H1 (cell line): ENCODE results near the gene SLC27A5.
"Not testable (repeated sequence)": the region's sequence is repeated elsewhere in the genome, so short reads cannot be mapped to it uniquely, and the experiment has no call there.

Source experiments
- BRCA1 ChIP-seq: IDR thresholded peaks from 2 replicates; pipeline ENCODE4 v1.6.1; 2012; ENCODE audit warnings: low read depth, low read length, improper control_type of control experiment
- EP300 ChIP-seq, 2 experiments: IDR thresholded peaks; 1 replicate in 1 of 2; 2 replicates in 1 of 2; pipeline ENCODE4 v1.6.1; 2011 to 2012; ENCODE audit warnings: low read depth in 2 of 2, low read length in 2 of 2, mild to moderate bottlenecking in 2 of 2, borderline replicate concordance in 1 of 2, inconsistent platforms in 1 of 2, moderate library complexity in 1 of 2
- JUN ChIP-seq: IDR thresholded peaks from 2 replicates; pipeline ENCODE4 v1.6.1; 2011; ENCODE audit warnings: low read depth, mild to moderate bottlenecking, improper control_type of control experiment, low read length
- SUZ12 ChIP-seq: fragments of 200-600 bp; sonication (generic); IDR thresholded peaks from 2 replicates; pipeline ENCODE4 v1.6.1; 2012; ENCODE audit warnings: mild to moderate bottlenecking, inconsistent platforms, low read length, moderate library complexity, mixed read lengths
- ZNF274 ChIP-seq: IDR thresholded peaks from 2 replicates; pipeline ENCODE4 v1.7.0; 2012; ENCODE audit warnings: low read length, borderline replicate concordance; ENCODE audit errors: extremely low read depth
- TF ChIP-seq, protein P1 (sequence below), 3 experiments: IDR thresholded peaks; 1 replicate in 2 of 3; 2 replicates in 1 of 3; pipeline versions ENCODE4 v1.5.1 to v1.6.1; 2011; ENCODE audit warnings: low read length in 3 of 3, mild to moderate bottlenecking in 3 of 3, inconsistent platforms in 2 of 3, low read depth in 1 of 3, moderate library complexity in 1 of 3; ENCODE audit not compliant: insufficient read depth in 1 of 3; ENCODE audit errors: control extremely low read depth in 1 of 3

GRCh38 chr19:58448860-58449259 is 62.9 kb downstream of the SLC27A5 start:
- TF ChIP-seq, protein P1, sequence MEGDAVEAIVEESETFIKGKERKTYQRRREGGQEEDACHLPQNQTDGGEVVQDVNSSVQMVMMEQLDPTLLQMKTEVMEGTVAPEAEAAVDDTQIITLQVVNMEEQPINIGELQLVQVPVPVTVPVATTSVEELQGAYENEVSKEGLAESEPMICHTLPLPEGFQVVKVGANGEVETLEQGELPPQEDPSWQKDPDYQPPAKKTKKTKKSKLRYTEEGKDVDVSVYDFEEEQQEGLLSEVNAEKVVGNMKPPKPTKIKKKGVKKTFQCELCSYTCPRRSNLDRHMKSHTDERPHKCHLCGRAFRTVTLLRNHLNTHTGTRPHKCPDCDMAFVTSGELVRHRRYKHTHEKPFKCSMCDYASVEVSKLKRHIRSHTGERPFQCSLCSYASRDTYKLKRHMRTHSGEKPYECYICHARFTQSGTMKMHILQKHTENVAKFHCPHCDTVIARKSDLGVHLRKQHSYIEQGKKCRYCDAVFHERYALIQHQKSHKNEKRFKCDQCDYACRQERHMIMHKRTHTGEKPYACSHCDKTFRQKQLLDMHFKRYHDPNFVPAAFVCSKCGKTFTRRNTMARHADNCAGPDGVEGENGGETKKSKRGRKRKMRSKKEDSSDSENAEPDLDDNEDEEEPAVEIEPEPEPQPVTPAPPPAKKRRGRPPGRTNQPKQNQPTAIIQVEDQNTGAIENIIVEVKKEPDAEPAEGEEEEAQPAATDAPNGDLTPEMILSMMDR (IDR thresholded peaks at IDR 0.05; ENCODE audit: control extremely low read depth in 1 of 3, insufficient read depth in 1 of 3, low read depth in 1 of 3, low read length in 3 of 3) = not testable (repeated sequence)
- TF ChIP-seq JUN; SUZ12; BRCA1; EP300 (IDR thresholded peaks at IDR 0.05; ENCODE audit: borderline replicate concordance in 1 of 2, low read depth in 2 of 2, low read length in 2 of 2); ZNF274: not testable (repeated sequence)
